Measurements from ENCODE around the gene ISM1.

The ISM1 gene

DNA sequence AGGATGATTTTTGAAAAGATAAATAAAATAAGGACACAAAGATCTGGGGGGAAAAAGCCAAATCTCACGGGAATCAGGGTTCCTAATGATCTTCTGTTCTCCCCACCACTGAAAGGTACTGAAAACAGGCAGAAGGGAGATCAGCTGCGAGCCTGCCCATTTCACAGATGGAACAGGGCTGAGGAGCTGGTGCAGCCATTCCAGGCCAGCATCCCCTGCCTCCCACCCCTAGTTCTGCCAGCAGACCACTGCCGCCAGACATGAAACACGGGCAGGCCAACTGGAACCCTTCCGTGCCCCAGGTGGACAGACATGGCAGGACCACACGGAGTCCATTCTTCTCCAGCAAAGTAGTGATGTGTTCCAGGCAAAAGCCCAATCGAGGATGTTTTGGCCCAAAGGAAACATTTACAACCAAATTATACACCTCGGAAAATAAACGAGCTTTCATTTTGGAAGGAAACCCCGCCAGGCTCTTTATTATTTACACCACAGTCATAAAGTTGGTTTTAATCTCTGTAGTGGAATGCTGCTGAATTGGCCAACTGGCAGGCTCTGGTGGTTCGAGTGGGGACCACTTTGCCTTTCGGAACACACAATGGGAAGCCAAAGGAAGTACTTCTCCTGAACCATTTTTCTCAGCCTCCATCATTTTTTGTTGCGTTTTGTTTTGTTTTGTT lies 28.2 kb downstream of the ISM1 start:
- Histone ChIP-seq H3K27me3 (no peaks in the 10 kb centered on the region), H3K4me1 (no peaks in the 10 kb centered on the region), H3K4me3 (ENCODE audit: low read depth, low read length) (no peak overlapping the region), H3K36me3 (no peaks in the 10 kb centered on the region), H3K9me3 (no peaks in the 10 kb centered on the region)
- TF ChIP-seq CTCF (IDR thresholded peaks at IDR 0.05; ENCODE audit: low read depth, low read length), result no peak
- DNase-seq, result no peak

DNA sequence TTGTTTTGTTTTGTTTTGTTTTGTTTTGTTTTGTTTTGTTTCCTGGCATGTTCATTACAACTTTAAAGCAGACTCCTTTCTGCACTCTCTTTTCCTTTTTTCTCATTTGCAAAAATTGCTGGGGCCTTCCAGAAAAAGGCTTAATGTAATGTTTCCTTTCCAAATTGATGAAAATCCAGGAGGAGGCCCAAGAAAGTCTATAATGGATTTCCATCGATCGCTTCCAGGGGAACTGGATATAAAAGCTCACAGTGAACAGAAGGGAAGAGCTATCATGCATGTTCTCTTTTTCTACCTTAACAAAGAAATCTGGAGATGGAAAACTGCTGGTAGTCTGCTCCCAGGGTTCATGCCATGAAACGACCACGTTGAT lies 28.7 kb downstream of the ISM1 start:
- no peaks in the 10 kb centered on the region for H3K36me3 ChIP-seq
- no peaks in the 10 kb centered on the region for H3K9me3 ChIP-seq
- no peak for DNase-seq
- TF ChIP-seq CTCF (IDR thresholded peaks at IDR 0.05; ENCODE audit: low read depth, low read length), result no peak
- no peaks in the 10 kb centered on the region for H3K27me3 ChIP-seq
- H3K4me1 ChIP-seq, result no peaks in the 10 kb centered on the region
- H3K4me3 ChIP-seq (ENCODE audit: low read depth, low read length), result no peak overlapping the region

DNA sequence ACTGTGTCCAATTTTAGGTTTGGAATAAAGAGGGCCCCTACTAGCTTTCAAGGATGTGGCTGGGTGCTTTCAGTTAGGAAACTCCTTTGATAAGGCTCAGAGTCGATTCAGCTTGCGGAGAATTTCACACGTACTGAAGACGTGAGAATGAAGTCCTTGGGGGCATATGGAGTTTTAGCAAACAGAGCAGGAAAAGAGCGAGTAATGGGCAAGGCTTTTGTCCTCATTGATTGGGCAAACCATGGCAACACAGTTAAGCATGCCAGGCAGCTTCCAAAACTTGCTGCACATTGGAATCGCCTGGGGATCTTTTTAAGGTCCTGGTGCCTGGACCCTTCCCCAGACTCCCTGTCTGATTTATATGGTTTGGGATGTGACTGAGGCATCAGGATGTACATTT lies 29.2 kb downstream of the ISM1 start:
- TF ChIP-seq CTCF (IDR thresholded peaks at IDR 0.05; ENCODE audit: low read depth, low read length), result no peak
- Histone ChIP-seq H3K4me1 (no peaks in the 10 kb centered on the region), H3K9me3 (no peaks in the 10 kb centered on the region), H3K36me3 (no peaks in the 10 kb centered on the region), H3K4me3 (ENCODE audit: low read depth, low read length) (no peak overlapping the region), H3K27me3 (no peaks in the 10 kb centered on the region)
- no peak for DNase-seq

DNA sequence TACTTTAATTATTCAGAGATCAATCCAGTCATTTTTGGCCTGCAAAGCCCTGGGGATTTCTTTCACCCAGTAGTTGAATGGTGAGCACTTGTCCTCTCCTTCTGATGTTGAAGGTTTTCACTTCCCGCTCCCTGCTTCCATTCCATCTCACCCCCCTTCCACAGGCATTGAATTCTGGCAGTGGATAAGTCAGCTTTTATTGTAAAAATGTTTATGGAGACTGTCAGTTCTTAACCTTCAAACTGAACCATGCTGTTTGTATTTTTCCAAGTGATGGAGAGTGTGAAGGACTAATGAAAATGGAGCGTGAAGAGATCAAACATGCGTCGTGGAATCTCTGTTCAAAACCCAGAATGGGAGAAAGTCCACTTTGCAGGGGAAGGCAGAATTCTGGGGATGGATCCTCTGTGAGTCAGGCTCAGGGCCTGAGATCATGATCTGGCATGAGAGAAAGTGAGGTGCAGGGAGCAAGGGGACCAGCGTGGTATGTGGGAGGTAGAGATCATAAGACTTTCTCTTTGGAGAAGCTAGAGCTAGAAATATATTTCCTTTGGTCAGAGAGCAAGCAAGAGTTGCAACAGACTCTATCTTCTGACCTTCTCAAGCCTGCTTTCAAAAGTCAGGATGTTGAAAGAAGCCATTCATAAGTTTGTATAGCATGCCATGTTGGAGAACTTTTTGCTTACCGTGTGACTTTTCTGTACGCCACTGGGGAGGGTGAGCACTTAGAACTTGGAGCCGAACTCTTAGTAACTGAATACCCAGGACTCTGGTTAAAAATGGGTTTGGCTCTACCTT lies 30.2 kb downstream of the ISM1 start:
- no peak for TF ChIP-seq CTCF (IDR thresholded peaks at IDR 0.05; ENCODE audit: low read depth, low read length)
- Histone ChIP-seq H3K4me3 (ENCODE audit: low read depth, low read length) (no peak overlapping the region), H3K36me3 (no peaks in the 10 kb centered on the region), H3K9me3 (no peaks in the 10 kb centered on the region), H3K27me3 (no peaks in the 10 kb centered on the region), H3K4me1 (no peaks in the 10 kb centered on the region)
- DNase-seq, result no peak

- Histone ChIP-seq H3K9me3 (no peaks in the 10 kb centered on the region), H3K27me3 (no peaks in the 10 kb centered on the region), H3K36me3 (no peaks in the 10 kb centered on the region), H3K4me3 (ENCODE audit: low read depth, low read length) (no peak overlapping the region), H3K4me1 (no peaks in the 10 kb centered on the region)
- TF ChIP-seq CTCF (IDR thresholded peaks at IDR 0.05; ENCODE audit: low read depth, low read length), result no peak
- no peak for DNase-seq
These were observed 30.8 kb downstream of the ISM1 start for GRCh38 chr20:13251904-13252297.

GRCh38 chr20:13255356-13255755 lies 34.3 kb downstream of the ISM1 start:
- no peaks in the 10 kb centered on the region for H3K36me3 ChIP-seq
- no peaks in the 10 kb centered on the region for H3K4me1 ChIP-seq
- no peak for DNase-seq
- H3K27me3 ChIP-seq, result no peaks in the 10 kb centered on the region
- TF ChIP-seq CTCF (IDR thresholded peaks at IDR 0.05; ENCODE audit: low read depth, low read length), result no peak
- H3K4me3 ChIP-seq (ENCODE audit: low read depth, low read length), result no peak overlapping the region
- H3K9me3 ChIP-seq, result no peaks in the 10 kb centered on the region

Data from BE2C (cell line).